IMR-90 (cell line): ENCODE results near the gene C3orf80. TPM values are rescaled to one million over a fixed set of nuclear protein-coding genes. Genes with fewer than 3 reads are reported as not detected.

Source experiments
- ATAC-seq: fragments of 200-7000 bp; cut with Tn5 transposase; 2 replicates; pipeline ENCODE4 v1.9.1; 2020; ENCODE audit warnings: low read depth, mild to moderate bottlenecking, moderate library complexity
- BruUV-seq: library from RNA; stranded (reverse); fragments of 400-500 nt; replicated peaks from 2 replicates; lab custom pipeline; 2021; lab: Mats Ljungman, UMichigan
- CTCF ChIA-PET: fragments of 300-600 bp; formaldehyde crosslinking; extraction: SDS; loops from one replicate; lab custom pipeline; 2021; ENCODE audit warnings: antibody characterized with exemption; lab: Yijun Ruan, JAX
- POLR2A ChIA-PET: fragments of 300-600 bp; sonication (Branson Sonifier 250); formaldehyde crosslinking; loops from one replicate; lab custom pipeline; 2022; ENCODE audit warnings: antibody characterized with exemption; ENCODE audit not compliant: unreplicated experiment; lab: Charles Lee
- DNase-seq: peaks from one replicate; pipeline ENCODE4 v3.0.0; 2013
- H2AFZ ChIP-seq: replicated peaks from 2 replicates; pipeline ENCODE3; 2013; ENCODE audit warnings: low read length, mild to moderate bottlenecking; ENCODE audit not compliant: poor library complexity
- H2AK5ac ChIP-seq: 2 replicates; pipeline ENCODE4 v1.6.1; 2013; ENCODE audit warnings: low read depth, low read length, inconsistent platforms
- H2AK9ac ChIP-seq: replicated peaks from 2 replicates; pipeline ENCODE3; 2013; ENCODE audit warnings: mild to moderate bottlenecking, low read depth, low read length, moderate library complexity; ENCODE audit not compliant: poor library complexity
- H2BK120ac ChIP-seq: 2 replicates; pipeline ENCODE4 v1.6.1; 2013; ENCODE audit warnings: low read depth, low read length, inconsistent platforms
- H2BK15ac ChIP-seq: 3 replicates; pipeline ENCODE4 v1.6.1; 2013; ENCODE audit warnings: low read depth, low read length, inconsistent platforms
- H2BK20ac ChIP-seq: 2 replicates; pipeline ENCODE4 v1.6.1; 2013; ENCODE audit warnings: low read depth, mild to moderate bottlenecking, inconsistent platforms, low read length, moderate library complexity
- H2BK5ac ChIP-seq: 2 replicates; pipeline ENCODE4 v1.6.1; 2013; ENCODE audit warnings: mild to moderate bottlenecking, low read depth, low read length, inconsistent platforms; ENCODE audit not compliant: poor library complexity, severe bottlenecking
- H3K14ac ChIP-seq: replicated peaks from 2 replicates; pipeline ENCODE4 v1.6.1; 2013; ENCODE audit warnings: low read depth, low read length, inconsistent platforms
- H3K18ac ChIP-seq: 2 replicates; pipeline ENCODE4 v1.6.1; 2013; ENCODE audit warnings: low read depth, low read length, control low read depth
- H3K23ac ChIP-seq: 2 replicates; pipeline ENCODE4 v1.6.1; 2013; ENCODE audit warnings: low read depth, low read length, inconsistent platforms
- H3K27ac ChIP-seq: 2 replicates; pipeline ENCODE4 v1.5.1; 2013; ENCODE audit warnings: mild to moderate bottlenecking, control low read depth, low read length; ENCODE audit not compliant: insufficient read depth
- H3K27me3 ChIP-seq: 2 replicates; pipeline ENCODE4 v1.6.1; 2013; ENCODE audit warnings: low read length; ENCODE audit not compliant: control insufficient read depth, insufficient read depth
- H3K36me3 ChIP-seq: 2 replicates; pipeline ENCODE4 v1.6.1; 2013; ENCODE audit warnings: low read length, mixed read lengths; ENCODE audit not compliant: control insufficient read depth, insufficient read depth
- H3K4ac ChIP-seq: 2 replicates; pipeline ENCODE4 v1.6.1; 2013; ENCODE audit warnings: low read depth, low read length, inconsistent platforms
- H3K4me1 ChIP-seq: 2 replicates; pipeline ENCODE4 v1.6.1; 2013; ENCODE audit warnings: low read length, mixed read lengths; ENCODE audit not compliant: control insufficient read depth, insufficient read depth
- H3K4me2 ChIP-seq: 2 replicates; pipeline ENCODE4 v1.6.1; 2013; ENCODE audit warnings: low read depth, mild to moderate bottlenecking, control low read depth, low read length, moderate library complexity
- H3K4me3 ChIP-seq: 2 replicates; pipeline ENCODE4 v1.5.1; 2013; ENCODE audit warnings: low read depth, mild to moderate bottlenecking, control low read depth, low read length, moderate library complexity; ENCODE audit not compliant: insufficient read depth
- H3K56ac ChIP-seq: 2 replicates; pipeline ENCODE4 v1.6.1; 2013; ENCODE audit warnings: low read length, inconsistent platforms; ENCODE audit not compliant: insufficient read depth; ENCODE audit errors: extremely low read depth
- H3K79me1 ChIP-seq, 2 experiments: 2 replicates each; pipeline ENCODE4 v1.6.1; 2013; ENCODE audit warnings: low read length in 2 of 2, inconsistent platforms in 1 of 2, low read depth in 1 of 2
- H3K9ac ChIP-seq: 2 replicates; pipeline ENCODE4 v1.6.1; 2013; ENCODE audit warnings: low read depth, low read length, control low read depth
- H3K9me1 ChIP-seq: 2 replicates; pipeline ENCODE4 v1.6.1; 2013; ENCODE audit warnings: low read length, inconsistent platforms; ENCODE audit not compliant: insufficient read depth
- H3K9me3 ChIP-seq: 2 replicates; pipeline ENCODE4 v1.6.1; 2013; ENCODE audit warnings: low read length; ENCODE audit not compliant: control insufficient read depth, insufficient read depth
- H4K20me1 ChIP-seq: 2 replicates; pipeline ENCODE4 v1.6.1; 2013; ENCODE audit warnings: low read length, inconsistent platforms; ENCODE audit not compliant: insufficient read depth
- H4K5ac ChIP-seq: 2 replicates; pipeline ENCODE4 v1.6.1; 2013; ENCODE audit warnings: mild to moderate bottlenecking, low read depth, low read length, control low read depth
- H4K8ac ChIP-seq, 2 experiments: 2 replicates each; pipeline ENCODE4 v1.6.1; 2013; ENCODE audit warnings: low read depth in 2 of 2, low read length in 2 of 2, control low read depth in 1 of 2, inconsistent platforms in 1 of 2
- H4K91ac ChIP-seq: 2 replicates; pipeline ENCODE4 v1.6.1; 2013; ENCODE audit warnings: low read depth, low read length, inconsistent platforms; ENCODE audit not compliant: insufficient read depth
- MAZ ChIP-seq: IDR thresholded peaks from 2 replicates; pipeline ENCODE4 v1.6.1; 2012; ENCODE audit warnings: low read depth, mild to moderate bottlenecking, low read length, improper control_type of control experiment, moderate library complexity, borderline replicate concordance
- RAD21 ChIP-seq: IDR thresholded peaks from 2 replicates; pipeline ENCODE4 v1.6.1; 2012; ENCODE audit warnings: low read length, improper control_type of control experiment
- RCOR1 ChIP-seq: IDR thresholded peaks from 2 replicates; pipeline ENCODE4 v1.6.1; 2012; ENCODE audit warnings: mild to moderate bottlenecking, low read length, improper control_type of control experiment; ENCODE audit not compliant: insufficient replicate concordance
- WGBS, 2 experiments: methylation state at CpG; one replicate each; pipeline versions ENCODE4 v1.1.5 to v1.1.7; 2013; ENCODE audit warnings: missing lambda C conversion rate in 2 of 2; ENCODE audit not compliant: insufficient read length in 1 of 2; ENCODE audit errors: extremely low coverage in 2 of 2; 5-methylcytosine and 5-hydroxymethylcytosine counted together
- dilution Hi-C: fragments of 300-500 bp; cut with HindIII; formaldehyde crosslinking; loops from one replicate; pipeline ENCODE4 v1.14.3; 2018; ENCODE audit warnings: low sequenced_read_pairs; ENCODE audit not compliant: unreplicated experiment
- in situ Hi-C: fragments of 300-500 bp; cut with MboI; formaldehyde crosslinking; loops from 3 replicates; pipeline ENCODE4 v1.14.3; 2019; ENCODE audit warnings: low sequenced_read_pairs, inconsistent platforms, mixed read lengths
- intact Hi-C: fragments of 100-400 bp; cut with micrococcal nuclease; formaldehyde crosslinking; loops from 2 replicates; pipeline ENCODE4 v1.10.0; 2022
- polyA plus RNA-seq, 3 experiments: library from polyadenylated mRNA; depleted of rRNA; stranded (reverse); fragments of >200 nt; gene quantifications; 2 replicates each; pipeline ENCODE4 v1.2.3, GENCODE V29; 2012; ENCODE audit warnings: low replicate concordance in 1 of 3
- total RNA-seq: library from RNA; depleted of rRNA; stranded (reverse); fragments of >200 nt; gene quantifications from 2 replicates; pipeline ENCODE4 v1.2.3, GENCODE V29; 2012

Gene C3orf80
- total and polyA plus RNA-seq, 2 of the 4 experiments (the other 2 are of a cell fraction), result not detected

GRCh38 chr3:160260587-160261270, 35.5 kb downstream of the C3orf80 start:
- Histone ChIP-seq H3K4me3 (no peak overlapping the region), H4K8ac (no peak overlapping the region), H3K14ac (no peak overlapping the region), H3K9ac (no peak overlapping the region), H2BK5ac (no peak overlapping the region), H3K56ac (no peak overlapping the region), H4K20me1 (no peaks in the 10 kb centered on the region), H3K4me2 (no peak overlapping the region), H2BK20ac (no peak overlapping the region), H2AK5ac (no peak overlapping the region), H4K91ac (no peak overlapping the region), H3K9me3 (no peaks in the 10 kb centered on the region), H3K23ac (no peak overlapping the region), H3K18ac (no peak overlapping the region), H3K9me1 (no peaks in the 10 kb centered on the region), H3K27ac (no peak overlapping the region), H2BK120ac (no peak overlapping the region), H3K36me3 (no peaks in the 10 kb centered on the region), H2AK9ac (no peak overlapping the region), H3K27me3 (no peaks in the 10 kb centered on the region), H2AFZ (no peak overlapping the region), H2BK15ac (no peak overlapping the region), H3K79me1 (no peaks in the 10 kb centered on the region), H3K4me1 (no peaks in the 10 kb centered on the region), H3K4ac (no peak overlapping the region), H4K5ac (no peak overlapping the region)
- ChIA-PET CTCF (no interaction called here), POLR2A (no interaction called here)
- WGBS, 2 experiments, result 95 to 100% methylated on average over 2 to 3 of the region's 7 CpGs
- intact Hi-C loops, result no loop called here
- DNase-seq (no peak), ATAC-seq (no peak)
- TF ChIP-seq RAD21 (no peak), MAZ (no peak), RCOR1 (no peak)
- dilution Hi-C loops, result no loop called here
- BruUV-seq, result no TSS peak
- in situ Hi-C loops, result no loop called here
